Kasumi-1 (cell line): ENCODE results near the gene FARP2.
A peak's percentile ranks its signal among the peaks of the same experiment; 100 is the strongest.

Source experiments
- DNase-seq, 2 experiments: peaks; one replicate each; lab custom pipeline; 2025; lab: John Stamatoyannopoulos, UW

FARP2 gene

GRCh38 chr2:241460631-241461030 is 104.5 kb downstream of the FARP2 start:
- DNase-seq, result no peak

GRCh38 chr2:241461693-241462677 is 105.9 kb downstream of the FARP2 start:
- DNase-seq, result no peak

DNA sequence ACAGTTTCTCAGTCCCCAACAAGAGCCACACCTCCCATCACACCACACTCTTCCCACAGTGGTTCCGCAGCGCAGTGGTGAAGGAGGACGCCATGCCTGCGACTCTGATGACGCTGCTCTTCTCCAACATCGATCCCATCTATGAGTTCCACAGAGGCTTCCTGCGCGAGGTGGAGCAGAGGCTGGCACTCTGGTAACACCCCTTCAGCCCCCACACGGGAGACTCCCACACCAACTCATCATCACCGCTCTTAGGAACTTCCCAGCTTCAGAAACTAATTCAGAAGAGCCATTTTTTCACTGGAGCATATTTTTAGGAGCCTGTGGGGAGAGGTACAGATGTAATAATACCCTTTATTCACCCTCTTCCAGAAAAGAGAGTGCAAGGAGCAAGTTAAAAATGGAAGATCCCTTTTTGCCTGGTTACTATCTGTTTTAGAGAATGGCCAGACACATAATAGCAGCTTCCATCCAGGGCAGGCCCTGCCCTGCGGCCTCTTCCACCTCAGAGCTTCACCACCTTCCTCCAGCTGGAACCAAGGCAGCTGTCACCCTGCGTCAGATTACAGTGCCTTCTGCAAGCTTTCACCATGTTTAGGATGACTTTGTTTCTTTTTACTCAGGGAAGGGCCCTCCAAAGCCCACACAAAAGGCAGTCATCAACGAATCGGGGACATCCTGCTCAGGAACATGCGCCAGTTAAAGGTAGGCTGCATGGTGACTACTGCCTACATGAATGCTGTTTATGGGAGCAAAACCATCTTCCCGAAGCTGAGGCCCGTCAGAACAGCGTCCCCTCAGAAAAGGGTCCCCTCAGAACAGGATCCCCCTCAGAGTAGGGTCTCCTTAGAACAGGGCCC is 107.4 kb downstream of the FARP2 start:
- DNase-seq, result no peak

DNA sequence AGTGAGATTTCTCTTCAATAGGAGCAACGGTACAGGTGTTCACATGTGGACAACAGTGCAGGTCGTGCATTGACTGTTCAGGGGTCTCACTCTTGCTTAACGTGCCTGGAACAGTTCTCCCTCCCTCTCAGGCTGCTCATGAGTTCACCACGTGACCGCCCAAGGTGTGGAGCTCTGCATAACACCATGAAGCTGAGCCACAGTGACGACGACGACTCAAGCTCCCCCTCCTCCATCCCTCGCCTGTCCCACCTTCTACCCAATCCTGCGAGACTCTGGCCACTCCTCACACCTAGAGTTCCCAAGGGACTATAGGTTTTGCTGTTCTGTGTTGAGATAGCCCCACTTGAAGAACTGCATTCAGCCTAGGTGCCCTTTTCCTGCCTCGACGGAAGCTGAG is 109.5 kb downstream of the FARP2 start:
- DNase-seq, result no peak

- DNase-seq, result no peak
Measured at GRCh38 chr2:241466230-241466629, 110.1 kb downstream of the FARP2 start.

DNA sequence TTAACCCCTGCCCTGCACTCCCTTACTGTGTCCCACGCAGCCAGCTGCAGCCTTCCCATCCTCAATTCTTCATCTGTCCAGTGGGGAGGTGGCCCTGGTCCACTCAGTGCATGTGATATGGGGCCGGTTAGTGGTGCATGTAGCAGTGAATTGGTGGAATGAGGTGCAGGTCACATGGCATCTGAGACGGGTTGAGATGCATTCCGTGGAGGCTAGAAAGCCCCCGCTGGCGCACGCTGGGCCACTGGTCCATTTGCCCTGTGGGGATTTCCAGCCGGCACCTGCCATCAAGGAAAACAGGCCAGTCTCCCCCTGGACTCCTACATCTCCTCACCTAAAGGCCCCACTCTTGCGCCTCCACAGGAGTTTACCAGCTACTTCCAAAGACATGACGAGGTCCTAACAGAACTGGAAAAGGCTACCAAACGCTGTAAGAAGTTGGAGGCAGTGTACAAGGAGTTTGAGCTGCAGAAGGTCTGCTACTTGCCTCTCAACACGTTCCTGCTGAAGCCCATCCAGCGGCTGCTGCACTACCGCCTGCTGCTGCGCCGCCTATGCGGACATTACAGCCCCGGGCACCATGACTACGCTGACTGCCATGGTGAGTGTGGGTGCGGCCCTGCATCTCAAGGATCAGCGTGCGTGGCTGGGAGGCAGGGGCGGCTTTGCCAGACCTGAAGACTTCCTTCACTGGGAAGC is 111.8 kb downstream of the FARP2 start:
- no peak for DNase-seq

DNA sequence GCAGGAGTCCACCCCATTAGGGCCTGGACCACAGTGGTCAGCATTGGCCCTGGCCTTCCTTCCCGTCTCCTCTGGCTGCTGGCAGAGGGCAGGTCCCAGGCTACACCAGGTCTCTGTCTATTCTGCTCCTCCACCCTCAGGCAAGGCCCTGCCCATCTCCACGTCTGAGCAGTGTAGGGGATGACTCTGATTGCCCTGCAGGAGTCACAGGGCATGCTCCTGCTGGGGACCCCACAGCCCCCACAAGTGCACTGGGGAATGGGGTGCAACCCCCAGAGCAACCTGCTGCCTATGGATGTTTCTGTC is 112.3 kb downstream of the FARP2 start:
- DNase-seq, result no peak

GRCh38 chr2:241469746-241470145 is 113.7 kb downstream of the FARP2 start:
- DNase-seq, result no peak

GRCh38 chr2:241473399-241473798 is 117.3 kb downstream of the FARP2 start:
- no peak for DNase-seq

GRCh38 chr2:241475267-241475666 is 119.2 kb downstream of the FARP2 start:
- no peak for DNase-seq

- no peak for DNase-seq
Measured at GRCh38 chr2:241478166-241478565, 122.1 kb downstream of the FARP2 start.

GRCh38 chr2:241479026-241479898 is 123.2 kb downstream of the FARP2 start:
- no peak for DNase-seq

- DNase-seq, result no peak
Measured at GRCh38 chr2:241481687-241482086, 125.6 kb downstream of the FARP2 start.

GRCh38 chr2:241482126-241482955 is 126.3 kb downstream of the FARP2 start:
- no peak for DNase-seq

- DNase-seq, result no peak
Measured at GRCh38 chr2:241483305-241483704, 127.2 kb downstream of the FARP2 start.

GRCh38 chr2:241485172-241485911 is 129.3 kb downstream of the FARP2 start:
- peak in 1 of 2 experiments; percentile 0 for DNase-seq

DNA sequence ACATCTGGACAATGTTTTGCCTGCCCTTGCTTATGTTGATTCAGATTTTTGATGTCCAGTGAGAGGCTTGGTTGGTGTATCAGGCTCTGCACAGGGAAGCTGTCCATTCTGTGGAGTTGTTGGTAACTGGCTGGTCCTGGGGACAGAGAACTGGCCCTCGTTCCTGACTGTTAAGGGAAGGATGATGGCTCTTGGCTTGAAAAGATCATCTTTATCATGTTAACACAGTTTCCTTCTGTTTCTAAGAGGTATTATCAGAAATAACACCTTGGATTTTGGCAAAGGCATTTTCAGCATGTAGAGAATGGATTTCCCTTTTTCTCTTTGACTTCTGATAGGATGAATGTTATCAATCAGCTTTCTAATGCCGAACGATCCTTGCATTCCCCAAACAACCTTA is 133.0 kb downstream of the FARP2 start:
- DNase-seq, result no peak

- DNase-seq, result no peak
Measured at GRCh38 chr2:241489733-241490680, 133.9 kb downstream of the FARP2 start.
